LNCaP clone FGC (cell line): ENCODE results near the gene XXYLT1.

Source experiments
- DNase-seq: peaks from one replicate; pipeline ENCODE4 v3.0.0-alpha.2; 2011; ENCODE audit warnings: low read depth
- H3K4me3 ChIP-seq: 2 replicates; pipeline ENCODE4 v1.5.1; 2011; ENCODE audit warnings: mild to moderate bottlenecking, low read depth, low read length, control low read depth
- CTCF ChIP-seq: IDR thresholded peaks from 2 replicates; pipeline ENCODE4 v1.5.1; 2012; ENCODE audit warnings: mild to moderate bottlenecking; ENCODE audit not compliant: control insufficient read depth, insufficient read depth; ENCODE audit errors: extremely low read depth

The XXYLT1 gene

GRCh38 chr3:195172896-195173295 is 98.1 kb downstream of the XXYLT1 start:
- TF ChIP-seq CTCF = no peak
- no peak for DNase-seq
- H3K4me3 ChIP-seq = no peak overlapping the region

- no peak overlapping the region for H3K4me3 ChIP-seq
- no peak for TF ChIP-seq CTCF
- DNase-seq = no peak
Measured at GRCh38 chr3:195172039-195172684, 98.8 kb downstream of the XXYLT1 start.

- no peak overlapping the region for H3K4me3 ChIP-seq
- no peak for TF ChIP-seq CTCF
- DNase-seq = no peak
Measured at GRCh38 chr3:195171093-195171873, 99.7 kb downstream of the XXYLT1 start.

- H3K4me3 ChIP-seq = no peak overlapping the region
- no peak for TF ChIP-seq CTCF
- no peak for DNase-seq
Measured at GRCh38 chr3:195170496-195170895, 100.5 kb downstream of the XXYLT1 start.

- no peak for TF ChIP-seq CTCF
- H3K4me3 ChIP-seq = no peak overlapping the region
- no peak for DNase-seq
Measured at GRCh38 chr3:195169011-195169649, 101.8 kb downstream of the XXYLT1 start.

GRCh38 chr3:195168009-195168762 is 102.8 kb downstream of the XXYLT1 start:
- no peak for TF ChIP-seq CTCF
- no peak for DNase-seq
- no peak overlapping the region for H3K4me3 ChIP-seq
